Loucy (cell line): ENCODE measurements around the gene CZIB.

ENCODE experiments used
- H2AFZ ChIP-seq: fragments of 200-600 bp; sonication (generic); 2 replicates; pipeline ENCODE4 v1.6.0; 2016; ENCODE audit warnings: antibody characterized with exemption, mild to moderate bottlenecking, low read length, moderate library complexity
- H3F3A ChIP-seq: fragments of 200-600 bp; 2 replicates; pipeline ENCODE4 v1.6.0; 2016; ENCODE audit warnings: antibody characterized with exemption, low read depth, mild to moderate bottlenecking
- H3K27me3 ChIP-seq: fragments of 200-600 bp; sonication (generic); 2 replicates; pipeline ENCODE4 v1.6.1; 2014; ENCODE audit warnings: low read length, mild to moderate bottlenecking; ENCODE audit not compliant: insufficient read depth, poor library complexity, severe bottlenecking
- H3K36me3 ChIP-seq: fragments of 200-600 bp; sonication (generic); 2 replicates; pipeline ENCODE4 v1.6.1; 2016; ENCODE audit warnings: low read length; ENCODE audit not compliant: insufficient read depth
- H3K4me1 ChIP-seq: fragments of 200-600 bp; sonication (generic); 2 replicates; pipeline ENCODE4 v1.5.1; 2014; ENCODE audit warnings: low read length, mild to moderate bottlenecking; ENCODE audit not compliant: insufficient read depth, poor library complexity, severe bottlenecking
- H3K4me2 ChIP-seq: fragments of 200-600 bp; sonication (generic); 2 replicates; pipeline ENCODE4 v1.6.0; 2014; ENCODE audit warnings: antibody characterized with exemption, low read length, low read depth, mild to moderate bottlenecking; ENCODE audit not compliant: poor library complexity, severe bottlenecking
- H3K4me3 ChIP-seq: fragments of 200-600 bp; sonication (generic); 2 replicates; pipeline ENCODE4 v1.5.1; 2014; ENCODE audit warnings: low read length, mild to moderate bottlenecking, mixed read lengths; ENCODE audit not compliant: poor library complexity, severe bottlenecking
- H3K79me2 ChIP-seq: fragments of 200-600 bp; sonication (generic); 2 replicates; pipeline ENCODE4 v1.6.1; 2014; ENCODE audit warnings: low read length; ENCODE audit not compliant: insufficient read depth
- H3K9ac ChIP-seq: fragments of 200-600 bp; sonication (generic); 2 replicates; pipeline ENCODE4 v1.6.0; 2014; ENCODE audit warnings: mild to moderate bottlenecking, low read depth, low read length, moderate library complexity; ENCODE audit not compliant: poor library complexity, severe bottlenecking
- H3K9me2 ChIP-seq: fragments of 200-600 bp; sonication (generic); replicated peaks from 2 replicates; pipeline ENCODE4 v1.6.1; 2016; ENCODE audit warnings: low read depth, low read length, mixed read lengths
- H3K9me3 ChIP-seq: fragments of 200-600 bp; sonication (generic); 2 replicates; pipeline ENCODE4 v1.6.1; 2014; ENCODE audit warnings: mild to moderate bottlenecking, antibody characterized with exemption, low read length, low read depth; ENCODE audit not compliant: insufficient read depth
- H4K20me1 ChIP-seq: fragments of 200-600 bp; sonication (generic); 2 replicates; pipeline ENCODE4 v1.6.0; 2014; ENCODE audit warnings: antibody characterized with exemption, low read length, mild to moderate bottlenecking; ENCODE audit not compliant: insufficient read depth, poor library complexity, severe bottlenecking
- EZH2phosphoT487 ChIP-seq: fragments of 200-600 bp; IDR thresholded peaks from 2 replicates; pipeline ENCODE4 v1.6.1; 2018; ENCODE audit warnings: antibody characterized with exemption, mild to moderate bottlenecking, moderate library complexity, borderline replicate concordance
- TF ChIP-seq, protein P1 (sequence below): fragments of 200-600 bp; sonication (generic); conservative IDR thresholded peaks from 2 replicates; pipeline ENCODE4 v1.5.1; 2014; ENCODE audit warnings: mild to moderate bottlenecking, antibody characterized with exemption, low read length

The CZIB gene

GRCh38 chr1:53237638-53238037, 17.2 kb upstream of the CZIB start:
- no peaks in the 10 kb centered on the region for H3K9me2 ChIP-seq
- no peaks in the 10 kb centered on the region for H3K9me3 ChIP-seq
- H3K4me2 ChIP-seq: peak overlapping the region; percentile 90
- peak overlapping the region; percentile 91 for H3K9ac ChIP-seq
- peaks cover 7% of the 10 kb centered on the region for H3K4me1 ChIP-seq
- peaks cover 36% of the 10 kb centered on the region for H3K79me2 ChIP-seq
- TF ChIP-seq EZH2phosphoT487: no peak
- TF ChIP-seq, protein P1, sequence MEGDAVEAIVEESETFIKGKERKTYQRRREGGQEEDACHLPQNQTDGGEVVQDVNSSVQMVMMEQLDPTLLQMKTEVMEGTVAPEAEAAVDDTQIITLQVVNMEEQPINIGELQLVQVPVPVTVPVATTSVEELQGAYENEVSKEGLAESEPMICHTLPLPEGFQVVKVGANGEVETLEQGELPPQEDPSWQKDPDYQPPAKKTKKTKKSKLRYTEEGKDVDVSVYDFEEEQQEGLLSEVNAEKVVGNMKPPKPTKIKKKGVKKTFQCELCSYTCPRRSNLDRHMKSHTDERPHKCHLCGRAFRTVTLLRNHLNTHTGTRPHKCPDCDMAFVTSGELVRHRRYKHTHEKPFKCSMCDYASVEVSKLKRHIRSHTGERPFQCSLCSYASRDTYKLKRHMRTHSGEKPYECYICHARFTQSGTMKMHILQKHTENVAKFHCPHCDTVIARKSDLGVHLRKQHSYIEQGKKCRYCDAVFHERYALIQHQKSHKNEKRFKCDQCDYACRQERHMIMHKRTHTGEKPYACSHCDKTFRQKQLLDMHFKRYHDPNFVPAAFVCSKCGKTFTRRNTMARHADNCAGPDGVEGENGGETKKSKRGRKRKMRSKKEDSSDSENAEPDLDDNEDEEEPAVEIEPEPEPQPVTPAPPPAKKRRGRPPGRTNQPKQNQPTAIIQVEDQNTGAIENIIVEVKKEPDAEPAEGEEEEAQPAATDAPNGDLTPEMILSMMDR: no peak
- peaks cover 5% of the 10 kb centered on the region for H4K20me1 ChIP-seq
- no peaks in the 10 kb centered on the region for H3F3A ChIP-seq
- peak overlapping the region; percentile 96 for H3K4me3 ChIP-seq
- H3K36me3 ChIP-seq: peaks cover 18% of the 10 kb centered on the region; the same call in 1 of the 2 replicates
- H3K27me3 ChIP-seq: no peaks in the 10 kb centered on the region
- no peak overlapping the region for H2AFZ ChIP-seq

GRCh38 chr1:53220962-53221286, 490 bp upstream of the CZIB start:
- TF ChIP-seq EZH2phosphoT487: no peak
- TF ChIP-seq, protein P1: no peak
- Histone ChIP-seq H3K9me2 (no peaks in the 10 kb centered on the region), H4K20me1 (no peaks in the 10 kb centered on the region), H3K9ac (peak overlapping the region; percentile 88), H3K4me1 (peaks cover 19% of the 10 kb centered on the region), H3K79me2 (peaks cover 25% of the 10 kb centered on the region), H3K27me3 (no peaks in the 10 kb centered on the region), H3F3A (no peaks in the 10 kb centered on the region), H3K4me3 (peak overlapping the region; percentile 87), H3K36me3 (no peaks in the 10 kb centered on the region), H3K9me3 (no peaks in the 10 kb centered on the region), H2AFZ (peak overlapping the region; percentile 85), H3K4me2 (peak overlapping the region; percentile 72)

DNA sequence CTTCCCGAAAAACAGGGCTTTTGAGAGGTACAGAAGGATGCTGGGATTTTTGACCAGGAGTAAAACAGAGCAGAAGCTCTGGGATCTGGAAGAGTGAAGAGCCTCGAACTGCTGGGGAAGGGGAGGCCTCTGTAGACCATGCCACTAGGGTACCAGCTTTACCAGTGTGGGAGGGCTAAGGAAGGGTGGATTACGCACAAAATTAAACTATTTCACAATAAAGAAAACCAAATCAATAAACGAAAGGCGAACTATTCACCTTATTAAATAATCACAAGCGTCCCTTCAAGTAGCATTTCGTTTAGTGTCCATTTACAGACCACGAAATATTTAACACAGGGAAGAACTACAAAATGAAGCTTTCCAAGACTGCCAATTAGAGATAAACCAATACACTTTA, 723 bp downstream of the CZIB start:
- Histone ChIP-seq H3K36me3 (peaks cover under 1% of the 10 kb centered on the region; the same call in 1 of the 2 replicates), H3K9ac (peak overlapping the region; percentile 88), H3K9me3 (no peaks in the 10 kb centered on the region), H3K4me3 (peak overlapping the region; percentile 87), H4K20me1 (no peaks in the 10 kb centered on the region), H3K4me1 (peaks cover 19% of the 10 kb centered on the region), H2AFZ (peak overlapping the region; percentile 85), H3K4me2 (peak overlapping the region; percentile 72), H3K79me2 (peaks cover 25% of the 10 kb centered on the region), H3F3A (no peaks in the 10 kb centered on the region), H3K9me2 (no peaks in the 10 kb centered on the region), H3K27me3 (no peaks in the 10 kb centered on the region)
- TF ChIP-seq, protein P1: no peak
